Lower leg skin (tissue), 4 donors: ENCODE measurements around the gene SNX24. TPM values are rescaled to one million over a fixed set of nuclear protein-coding genes. Genes with fewer than 3 reads are reported as not detected.
"Not testable (repeated sequence)": the region's sequence is repeated elsewhere in the genome, so short reads cannot be mapped to it uniquely, and the experiment has no call there.

Source experiments
- DNase-seq, 2 donors: peaks; one replicate each; pipeline ENCODE4 v3.0.0-alpha.2; 2019; ENCODE audit warnings: low spot score in 2 of 2
- H3K4me3 ChIP-seq: fragments of 200-600 bp; sonication (generic); 2 replicates; pipeline ENCODE4 v1.5.1; 2017; ENCODE audit warnings: mild to moderate bottlenecking, low read depth; ENCODE audit not compliant: poor library complexity, severe bottlenecking
- CTCF ChIP-seq, 3 donors: fragments of 450-650 bp; IDR thresholded peaks; one replicate each; pipeline ENCODE4 v1.5.1; 2016; ENCODE audit warnings: antibody characterized with exemption in 3 of 3, mild to moderate bottlenecking in 3 of 3, moderate library complexity in 2 of 3
- POLR2A ChIP-seq, 2 donors: fragments of 450-650 bp; IDR thresholded peaks; one replicate each; pipeline ENCODE4 v1.6.1; 2016 to 2017; ENCODE audit warnings: antibody characterized with exemption in 2 of 2, mild to moderate bottlenecking in 1 of 2, moderate library complexity in 1 of 2
- WGBS, 2 donors: methylation state at CpG; one replicate each; pipeline ENCODE4 v1.1.5; 2018; 5-methylcytosine and 5-hydroxymethylcytosine counted together
- intact Hi-C: fragments of 100-400 bp; cut with DNase I; formaldehyde crosslinking; loops from one replicate; pipeline ENCODE4 v1.15.0; 2023; ENCODE audit warnings: low total_unique reads
- total RNA-seq, 4 donors: library from RNA; depleted of rRNA; stranded (reverse); fragments of >200 nt; gene quantifications; one replicate each; pipeline ENCODE4 v1.1.0, GENCODE V29; 2016

The SNX24 gene
- total RNA-seq, 4 donors from 2014 or later: 20.1 to 28.1 (median 20.9) TPM

DNA sequence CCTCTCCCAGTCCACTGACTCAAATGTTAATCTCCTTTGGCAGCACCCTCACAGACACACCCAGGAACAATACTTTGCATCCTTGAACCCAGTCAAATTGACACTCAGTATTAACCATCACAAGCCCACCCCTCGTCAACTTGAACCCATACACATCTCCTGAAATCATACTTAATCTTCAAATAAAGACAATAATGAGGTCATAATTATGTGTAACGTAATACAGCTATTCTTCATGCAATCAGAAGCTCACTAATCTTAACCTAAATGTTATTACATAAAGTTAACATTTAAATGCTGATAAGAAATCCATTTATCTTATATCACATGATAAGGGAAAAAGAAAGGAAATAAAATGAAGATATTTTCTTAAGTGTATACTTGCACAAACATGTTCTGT lies 125.9 kb downstream of the SNX24 start:
- WGBS, 2 donors: 91 to 99% methylated on average over 2 of the region's 2 CpGs
- no peak for DNase-seq
- TF ChIP-seq CTCF (IDR thresholded peaks at IDR 0.05) (no peak), POLR2A (IDR thresholded peaks at IDR 0.05) (no peak)
- intact Hi-C loops: no loop called here
- H3K4me3 ChIP-seq: no peak overlapping the region

DNA sequence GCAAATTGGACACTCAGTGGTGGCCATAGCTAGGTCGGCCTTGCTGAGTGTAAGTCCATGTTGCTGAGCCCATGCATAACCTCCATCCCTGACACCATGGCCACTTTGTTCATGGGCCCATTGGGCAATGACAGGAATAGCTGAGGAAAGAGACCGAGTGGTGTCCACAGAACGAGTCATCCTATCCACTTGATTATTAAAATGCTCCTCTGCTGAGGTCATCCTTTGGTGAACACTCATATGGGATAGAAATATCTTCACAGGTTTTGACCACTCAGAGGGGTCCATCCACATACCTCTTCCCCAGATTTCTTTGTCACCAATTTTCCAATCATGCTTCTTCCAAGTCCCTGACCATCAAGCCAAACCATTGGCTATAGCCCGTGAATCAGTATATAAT lies 127.5 kb downstream of the SNX24 start:
- intact Hi-C loops: no loop called here
- DNase-seq: no peak
- no peak overlapping the region for H3K4me3 ChIP-seq
- no peak for TF ChIP-seq POLR2A (IDR thresholded peaks at IDR 0.05)
- no peak for TF ChIP-seq CTCF (IDR thresholded peaks at IDR 0.05)
- 96 to 97% methylated on average over 4 of the region's 4 CpGs for WGBS, 2 donors

- DNase-seq, intact Hi-C loops, H3K4me3 ChIP-seq: not testable (repeated sequence)
- WGBS, 2 donors: 88 to 93% methylated on average over 1 of the region's 1 CpG
Observed at GRCh38 chr5:122973759-122974158, 128.3 kb downstream of the SNX24 start.

DNA sequence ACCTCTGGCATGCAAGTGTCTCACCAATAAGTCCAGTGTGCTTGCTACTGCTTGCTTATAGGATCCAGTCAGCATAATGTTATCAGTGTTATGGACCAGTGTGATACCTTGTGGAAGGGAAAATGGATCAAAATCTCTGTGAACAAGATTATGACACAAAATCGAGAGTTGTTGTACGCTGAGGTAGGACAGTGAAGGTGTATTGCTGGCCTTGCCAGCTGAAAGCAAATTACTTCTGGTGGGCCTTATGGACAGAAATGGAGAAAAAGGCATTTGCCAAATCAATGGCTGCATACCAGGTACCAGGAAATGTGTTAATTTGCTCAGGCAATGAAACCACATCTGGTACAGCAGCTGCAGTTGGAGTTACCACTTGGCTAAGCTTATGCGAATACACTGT lies 128.8 kb downstream of the SNX24 start:
- DNase-seq, intact Hi-C loops, H3K4me3 ChIP-seq: not testable (repeated sequence)
- 98% methylated on average over 3 of the region's 3 CpGs for WGBS, 2 donors

DNA sequence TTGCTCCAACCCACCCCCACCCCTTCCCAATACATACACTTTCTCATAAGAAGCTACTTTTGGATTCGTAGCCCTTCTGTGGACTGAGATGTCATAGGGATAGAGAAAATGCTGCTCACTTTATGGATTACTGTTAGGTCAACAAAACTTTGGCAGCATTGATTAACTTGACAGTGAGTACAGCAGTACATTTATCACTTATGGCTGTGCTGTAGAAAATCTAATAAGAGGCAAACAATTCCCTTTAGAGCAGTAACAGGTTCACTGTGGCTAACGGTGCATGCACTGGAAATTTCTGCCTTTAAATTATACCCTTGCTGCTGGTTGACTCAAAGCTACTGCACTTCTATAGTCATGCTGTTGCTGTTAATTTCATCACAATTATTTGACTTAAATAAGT lies 131.9 kb downstream of the SNX24 start:
- intact Hi-C loops: no loop called here
- no peak for TF ChIP-seq CTCF (IDR thresholded peaks at IDR 0.05)
- no peak for TF ChIP-seq POLR2A (IDR thresholded peaks at IDR 0.05)
- DNase-seq: no peak
- no peak overlapping the region for H3K4me3 ChIP-seq
- 90 to 94% methylated on average over 2 of the region's 2 CpGs for WGBS, 2 donors

GRCh38 chr5:122978068-122978467 lies 132.7 kb downstream of the SNX24 start:
- DNase-seq: no peak
- H3K4me3 ChIP-seq: no peak overlapping the region
- 90 to 95% methylated on average over 2 of the region's 2 CpGs for WGBS, 2 donors
- TF ChIP-seq CTCF (IDR thresholded peaks at IDR 0.05) (no peak), POLR2A (IDR thresholded peaks at IDR 0.05) (no peak)
- intact Hi-C loops: no loop called here

DNA sequence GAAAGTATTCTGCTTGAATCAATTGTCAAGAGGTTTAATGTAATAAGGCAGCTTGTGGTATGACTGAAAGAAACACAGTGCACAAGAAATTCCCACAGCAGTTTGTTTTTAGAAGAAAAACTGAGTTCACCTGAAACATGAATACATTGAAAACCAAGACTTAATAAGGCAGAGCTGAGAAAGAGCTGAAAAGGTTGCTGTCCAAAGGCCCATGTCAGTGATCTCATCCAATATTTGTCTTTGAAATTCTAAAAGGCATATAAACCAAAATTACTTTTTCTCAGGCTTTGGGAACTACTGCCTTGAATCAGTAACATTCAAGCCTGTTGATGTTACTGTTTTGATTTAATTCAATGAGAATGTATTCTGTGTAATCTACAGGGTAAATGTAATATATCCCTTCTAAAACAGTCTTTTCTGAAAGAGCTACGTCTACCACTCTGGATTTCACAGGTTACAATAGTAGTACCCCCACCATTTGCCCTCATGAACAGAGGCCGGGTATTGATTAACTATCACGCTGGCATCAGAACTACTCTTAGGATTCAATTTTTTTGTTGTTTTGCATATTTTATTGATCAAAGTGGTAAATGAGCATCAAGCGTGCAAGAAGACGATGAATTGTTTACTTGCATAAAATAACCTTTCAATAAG lies 133.4 kb downstream of the SNX24 start:
- DNase-seq: no peak
- TF ChIP-seq POLR2A (IDR thresholded peaks at IDR 0.05): no peak
- no peak for TF ChIP-seq CTCF (IDR thresholded peaks at IDR 0.05)
- intact Hi-C loops: no loop called here
- no peak overlapping the region for H3K4me3 ChIP-seq
- 77 to 94% methylated on average over 5 of the region's 5 CpGs for WGBS, 2 donors
